WERI-Rb-1 (cell line): ENCODE measurements around the gene ZNF844.
A peak's percentile ranks its signal among the peaks of the same experiment; 100 is the strongest.

Experiments
- DNase-seq: peaks from one replicate; pipeline ENCODE4 v3.0.0-alpha.2; 2020
- H3K27ac ChIP-seq: fragments of 250-450 bp; sonication (Bioruptor Pico); 2 replicates; pipeline ENCODE4 v1.5.1; 2020; ENCODE audit warnings: mild to moderate bottlenecking, moderate library complexity
- H3K27me3 ChIP-seq: fragments of 250-450 bp; sonication (Bioruptor Pico); 2 replicates; pipeline ENCODE4 v1.5.1; 2021; ENCODE audit warnings: mild to moderate bottlenecking, low read depth, moderate library complexity; ENCODE audit not compliant: insufficient read depth, severe bottlenecking
- H3K36me3 ChIP-seq: fragments of 250-450 bp; sonication (Bioruptor Pico); 2 replicates; pipeline ENCODE4 v1.5.1; 2020; ENCODE audit warnings: mild to moderate bottlenecking, moderate library complexity
- H3K4me3 ChIP-seq: 2 replicates; pipeline ENCODE4 v1.5.1; 2011; ENCODE audit warnings: low read depth, mild to moderate bottlenecking, control low read depth, low read length
- H3K9me3 ChIP-seq: fragments of 250-450 bp; sonication (Bioruptor Pico); 2 replicates; pipeline ENCODE4 v1.5.1; 2021; ENCODE audit warnings: mild to moderate bottlenecking, moderate library complexity; ENCODE audit not compliant: severe bottlenecking
- TF ChIP-seq, protein P1 (sequence below): IDR thresholded peaks from 2 replicates; pipeline ENCODE4 v1.5.1; 2011; ENCODE audit warnings: low read depth, mild to moderate bottlenecking, control low read depth, inconsistent platforms, low read length

The ZNF844 gene

GRCh38 chr19:12113121-12113520 is 48.6 kb downstream of the ZNF844 start:
- H3K36me3 ChIP-seq, result no peaks in the 10 kb centered on the region

GRCh38 chr19:12117201-12117970 is 52.9 kb downstream of the ZNF844 start:
- no peak overlapping the region for H3K27ac ChIP-seq
- DNase-seq, result no peak
- no peak overlapping the region for H3K4me3 ChIP-seq
- H3K36me3 ChIP-seq, result no peaks in the 10 kb centered on the region
- no peaks in the 10 kb centered on the region for H3K27me3 ChIP-seq
- TF ChIP-seq, protein P1, sequence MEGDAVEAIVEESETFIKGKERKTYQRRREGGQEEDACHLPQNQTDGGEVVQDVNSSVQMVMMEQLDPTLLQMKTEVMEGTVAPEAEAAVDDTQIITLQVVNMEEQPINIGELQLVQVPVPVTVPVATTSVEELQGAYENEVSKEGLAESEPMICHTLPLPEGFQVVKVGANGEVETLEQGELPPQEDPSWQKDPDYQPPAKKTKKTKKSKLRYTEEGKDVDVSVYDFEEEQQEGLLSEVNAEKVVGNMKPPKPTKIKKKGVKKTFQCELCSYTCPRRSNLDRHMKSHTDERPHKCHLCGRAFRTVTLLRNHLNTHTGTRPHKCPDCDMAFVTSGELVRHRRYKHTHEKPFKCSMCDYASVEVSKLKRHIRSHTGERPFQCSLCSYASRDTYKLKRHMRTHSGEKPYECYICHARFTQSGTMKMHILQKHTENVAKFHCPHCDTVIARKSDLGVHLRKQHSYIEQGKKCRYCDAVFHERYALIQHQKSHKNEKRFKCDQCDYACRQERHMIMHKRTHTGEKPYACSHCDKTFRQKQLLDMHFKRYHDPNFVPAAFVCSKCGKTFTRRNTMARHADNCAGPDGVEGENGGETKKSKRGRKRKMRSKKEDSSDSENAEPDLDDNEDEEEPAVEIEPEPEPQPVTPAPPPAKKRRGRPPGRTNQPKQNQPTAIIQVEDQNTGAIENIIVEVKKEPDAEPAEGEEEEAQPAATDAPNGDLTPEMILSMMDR, result no peak
- H3K9me3 ChIP-seq, result no peaks in the 10 kb centered on the region

More at GRCh38 chr19:12113121-12113520, 48.6 kb downstream of the ZNF844 start:
- DNase-seq, result no peak
- Histone ChIP-seq H3K9me3 (no peaks in the 10 kb centered on the region), H3K4me3 (no peak overlapping the region), H3K27me3 (no peaks in the 10 kb centered on the region), H3K27ac (no peak overlapping the region)
- TF ChIP-seq, protein P1, result no peak

DNA sequence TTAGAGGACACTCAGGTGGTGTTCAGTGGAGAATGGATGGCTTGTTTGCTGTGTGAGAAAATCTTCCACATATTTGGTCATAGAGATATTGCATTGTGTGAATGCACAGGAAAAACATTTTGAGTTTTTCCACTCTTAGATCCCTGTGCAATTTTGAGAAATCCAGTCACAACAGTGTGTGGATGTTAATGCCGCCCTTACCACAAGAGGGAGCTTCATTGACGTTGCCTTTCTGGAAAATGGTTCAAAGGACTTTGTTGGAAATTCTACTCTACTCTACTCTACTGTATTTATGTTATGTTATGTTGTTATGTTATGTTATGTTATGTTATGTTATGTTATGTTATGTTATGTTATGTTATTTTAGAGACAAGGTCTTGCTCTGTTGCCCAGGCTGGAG is 62.2 kb downstream of the ZNF844 start:
- peaks cover 4% of the 10 kb centered on the region for H3K9me3 ChIP-seq
- peak; percentile 29 for DNase-seq
- TF ChIP-seq, protein P1, result peak; percentile 61

More for the DNA sequence above, 62.2 kb downstream of the ZNF844 start:
- Histone ChIP-seq H3K27ac (no peak overlapping the region), H3K27me3 (no peaks in the 10 kb centered on the region), H3K4me3 (no peak overlapping the region), H3K36me3 (peaks cover 9% of the 10 kb centered on the region)
